Adipocyte (in vitro differentiated cells): ENCODE results near the gene CABP2.

Experiments
- DNase-seq: peaks from one replicate; pipeline ENCODE4 v3.0.0-alpha.2; 2015; ENCODE audit warnings: low read depth
- H3K27me3 ChIP-seq: replicated peaks from 2 replicates; pipeline ENCODE4 v1.7.0; 2013; ENCODE audit warnings: mild to moderate bottlenecking, low read length, moderate library complexity; ENCODE audit not compliant: control insufficient read depth, insufficient read depth
- H3K36me3 ChIP-seq: 2 replicates; pipeline ENCODE4 v1.7.0; 2013; ENCODE audit warnings: low read length, mild to moderate bottlenecking, moderate library complexity; ENCODE audit not compliant: control insufficient read depth, insufficient read depth, severe bottlenecking
- H3K4me1 ChIP-seq: 2 replicates; pipeline ENCODE4 v1.7.0; 2013; ENCODE audit warnings: mild to moderate bottlenecking, low read length, moderate library complexity; ENCODE audit not compliant: control insufficient read depth, insufficient read depth
- H3K4me3 ChIP-seq: 2 replicates; pipeline ENCODE4 v1.7.0; 2013; ENCODE audit warnings: mild to moderate bottlenecking, low read length, moderate library complexity
- H3K9ac ChIP-seq: 2 replicates; pipeline ENCODE4 v1.7.0; 2013; ENCODE audit warnings: mild to moderate bottlenecking, low read length, moderate library complexity
- H3K9me3 ChIP-seq: 2 replicates; pipeline ENCODE4 v1.7.0; 2013; ENCODE audit warnings: mild to moderate bottlenecking, low read length, moderate library complexity; ENCODE audit not compliant: control insufficient read depth

The CABP2 gene

DNA sequence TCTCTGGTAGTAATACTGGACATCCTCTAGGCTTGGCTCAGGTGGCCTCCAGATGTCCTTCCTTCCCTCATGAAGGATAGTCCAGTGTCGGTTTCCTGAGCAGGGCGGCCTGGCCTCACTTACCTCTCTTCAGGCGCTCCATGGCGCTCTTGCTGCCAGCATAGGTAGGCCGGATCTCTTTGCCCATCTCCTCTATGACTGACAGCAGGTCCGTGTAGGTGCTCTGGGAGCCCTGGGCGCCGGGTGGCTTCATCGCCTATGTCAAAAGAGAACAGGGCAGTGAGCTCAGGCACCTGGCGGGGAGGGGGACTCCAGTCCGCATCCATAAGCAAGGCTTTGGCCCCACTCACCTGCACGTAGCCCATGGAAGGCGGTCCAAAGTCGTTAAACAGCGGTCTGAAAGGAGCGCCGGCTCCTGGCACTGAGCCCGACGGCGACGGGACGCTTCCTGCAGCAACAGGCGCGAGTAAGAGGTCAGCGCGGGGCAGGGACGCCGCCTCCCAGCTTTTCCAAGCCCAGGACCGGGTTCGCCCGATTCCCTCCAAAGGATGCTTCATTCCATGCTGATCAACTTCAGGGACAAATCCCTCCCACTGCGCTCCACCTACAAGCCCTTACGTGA, 15.9 kb downstream of the CABP2 start:
- DNase-seq = no peak
- Histone ChIP-seq H3K9me3 (no peaks in the 10 kb centered on the region), H3K27me3 (peaks cover 11% of the 10 kb centered on the region), H3K4me3 (peak overlapping the region; percentile 93), H3K9ac (peak overlapping the region; percentile 90), H3K36me3 (no peaks in the 10 kb centered on the region), H3K4me1 (peaks cover 28% of the 10 kb centered on the region)

DNA sequence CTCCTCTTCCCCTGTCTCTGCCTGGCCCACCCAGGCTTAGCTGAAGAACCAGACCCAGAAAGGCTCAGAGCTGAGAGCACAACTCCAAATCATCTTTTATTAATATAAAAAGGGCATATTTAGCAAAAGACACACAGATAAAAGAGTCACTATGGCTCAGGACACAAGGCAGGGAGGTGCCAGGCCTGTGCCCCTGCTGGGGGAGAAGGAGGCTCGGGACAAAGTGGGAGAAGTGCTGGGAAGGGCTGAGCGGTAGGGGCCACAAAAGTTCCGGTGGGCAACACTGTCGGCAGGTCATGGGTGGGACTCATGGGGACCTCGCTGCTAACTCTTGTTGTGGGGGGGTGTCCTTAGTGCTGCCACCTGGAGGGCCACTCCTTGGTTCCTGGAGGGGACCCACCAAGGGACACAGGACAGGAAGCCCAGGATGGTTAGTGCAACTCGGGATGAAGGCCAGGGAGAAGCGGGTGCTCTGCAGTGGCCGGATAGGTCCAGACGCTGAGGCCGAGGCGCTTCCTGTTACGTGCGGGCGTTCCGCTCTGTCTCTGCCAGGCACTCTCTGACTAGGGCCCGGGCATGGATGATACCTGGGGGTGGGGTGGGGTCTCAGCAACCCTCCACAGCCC, 16.7 kb downstream of the CABP2 start:
- Histone ChIP-seq H3K36me3 (no peaks in the 10 kb centered on the region), H3K27me3 (peaks cover 7% of the 10 kb centered on the region), H3K9me3 (no peaks in the 10 kb centered on the region), H3K4me1 (peaks cover 28% of the 10 kb centered on the region), H3K9ac (peak overlapping the region; percentile 90), H3K4me3 (peak overlapping the region; percentile 93)
- DNase-seq = no peak

DNA sequence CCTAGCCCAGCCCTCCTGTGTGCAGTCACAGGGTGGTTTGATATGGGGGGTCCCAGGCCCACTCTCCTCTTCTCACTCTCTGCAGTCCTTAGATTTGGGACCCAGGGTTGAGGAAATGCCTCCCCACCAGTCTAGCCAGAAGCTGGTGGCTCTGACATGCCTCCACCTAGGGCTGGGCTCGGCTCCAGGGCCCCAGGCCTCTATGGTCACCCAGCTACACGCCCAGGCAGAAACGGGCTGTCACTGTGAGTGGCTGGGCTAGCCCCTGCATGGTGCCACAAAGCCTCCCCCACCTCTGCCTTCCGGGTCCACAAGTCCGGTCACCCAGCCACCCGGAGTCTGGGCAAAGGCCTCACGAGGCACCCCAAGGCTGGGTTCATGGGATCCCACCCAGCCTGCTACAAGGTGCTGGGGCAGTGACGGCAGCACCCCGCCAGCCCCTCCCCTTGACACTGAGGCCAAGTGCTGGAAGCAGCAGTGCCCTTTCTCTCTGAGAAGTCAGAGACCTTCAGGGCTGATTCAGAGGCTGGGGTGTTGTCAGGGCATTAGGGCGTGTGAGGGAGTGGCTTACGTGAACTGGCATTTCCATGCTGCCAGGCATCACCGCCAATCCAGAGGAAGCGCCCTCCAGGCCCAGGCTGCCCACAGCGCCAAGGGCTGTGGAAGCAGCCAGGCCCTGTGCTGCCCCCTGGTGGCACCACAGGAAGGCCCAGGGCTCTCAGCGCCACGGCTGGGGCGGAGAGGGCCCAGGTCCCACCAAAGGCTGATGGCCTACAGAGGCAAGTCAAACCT, 17.4 kb downstream of the CABP2 start:
- peaks cover under 1% of the 10 kb centered on the region for H3K27me3 ChIP-seq
- DNase-seq = peak; percentile 97
- no peaks in the 10 kb centered on the region for H3K9me3 ChIP-seq
- peak overlapping the region; percentile 84 for H3K4me3 ChIP-seq
- no peaks in the 10 kb centered on the region for H3K36me3 ChIP-seq
- peaks cover 31% of the 10 kb centered on the region for H3K4me1 ChIP-seq
- H3K9ac ChIP-seq = peak overlapping the region; percentile 90

DNA sequence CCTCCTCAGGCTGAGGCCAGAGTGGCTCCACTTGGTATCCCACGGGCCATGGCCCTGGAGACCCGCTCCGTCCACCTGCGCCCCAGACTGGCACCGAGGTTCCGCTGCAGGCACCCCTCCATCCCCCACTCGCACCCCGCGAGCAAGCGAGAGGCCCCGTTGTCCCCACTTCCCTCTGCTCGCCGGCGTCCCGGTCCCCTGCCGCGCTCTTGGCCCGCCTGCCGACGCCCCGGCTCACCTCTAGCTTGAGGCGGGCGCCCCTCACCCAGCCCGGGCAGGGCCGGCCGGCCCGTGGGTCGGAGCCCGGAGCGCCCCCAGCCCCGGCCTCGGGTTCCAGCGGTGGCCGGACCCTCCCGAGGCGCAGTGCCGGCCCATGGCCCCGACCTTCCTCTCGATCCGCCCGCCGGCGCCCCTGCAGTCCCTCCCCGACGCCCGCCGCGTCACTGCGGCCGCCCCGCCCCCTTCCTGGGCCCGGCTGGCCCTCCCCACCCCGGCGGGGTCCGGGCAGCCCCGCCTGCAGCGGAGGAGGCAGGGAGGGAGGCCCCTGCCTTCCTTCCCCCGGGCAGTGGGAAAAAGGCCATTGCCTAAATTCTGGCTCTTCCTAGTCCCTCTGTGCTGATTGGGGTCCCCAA, 18.2 kb downstream of the CABP2 start, which contains the start of gene PITPNM1:
Gene PITPNM1 (minus strand): TSS at position 414 of the 632 bp plus-strand sequence. CDS start 1,183 bp downstream, outside the sequence.
- Histone ChIP-seq H3K9ac (peak within 1 kb of the TSS; percentile 90), H3K9me3 (no peaks in the 10 kb centered on the region), H3K4me1 (peaks cover 31% of the 10 kb centered on the region), H3K36me3 (no peaks in the 10 kb centered on the region), H3K27me3 (no peaks in the 10 kb centered on the region), H3K4me3 (peak within 1 kb of the TSS; percentile 84)
- peak; percentile 85 for DNase-seq

DNA sequence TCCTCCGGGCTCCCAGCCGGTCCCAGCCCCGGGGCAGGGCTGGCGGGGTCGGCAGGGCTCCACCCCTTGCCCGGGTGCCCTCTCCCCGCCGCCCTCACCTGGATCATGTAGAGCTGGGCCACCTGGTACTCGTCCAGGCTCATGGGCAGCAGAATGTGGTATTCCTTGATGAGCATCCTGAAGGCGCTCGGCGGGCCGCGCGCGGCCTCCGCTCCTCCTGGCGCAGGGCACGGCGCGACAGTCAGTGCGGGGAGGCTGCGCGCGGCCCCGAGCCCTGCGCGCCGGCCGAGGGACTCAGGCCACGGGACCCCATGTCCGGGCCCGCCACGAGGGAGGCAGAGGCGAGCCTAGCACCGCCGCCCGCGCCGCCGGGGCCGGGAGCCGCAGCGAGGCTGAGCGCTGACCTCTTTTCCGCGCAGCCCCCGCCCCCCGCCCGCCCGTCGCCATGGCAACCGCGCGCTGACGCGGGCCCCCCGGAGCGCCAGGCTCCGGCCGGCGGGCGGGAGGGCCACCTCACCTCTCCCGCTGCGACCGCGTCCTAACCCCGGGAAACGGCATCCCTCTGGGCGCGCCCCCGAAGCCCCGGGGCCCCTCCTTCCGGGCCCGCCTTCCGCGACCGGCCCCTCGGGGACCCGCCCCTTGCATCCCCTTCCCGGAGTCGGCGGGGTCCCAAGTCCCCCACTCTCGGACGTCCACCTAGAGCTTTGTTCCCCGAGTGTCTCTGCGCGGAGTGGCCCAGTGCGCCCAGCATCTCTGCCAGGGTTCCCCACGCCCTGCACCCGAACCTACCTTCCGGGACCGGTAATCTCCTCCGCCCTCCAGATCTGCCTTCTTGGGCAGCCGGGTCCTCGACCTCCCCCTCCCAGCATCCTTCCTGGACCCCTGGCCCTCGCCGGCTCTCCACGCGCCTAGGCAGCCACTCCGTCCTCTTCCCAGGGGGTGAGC, 19.0 kb downstream of the CABP2 start:
- peak; percentile 69 for DNase-seq
- Histone ChIP-seq H3K36me3 (no peaks in the 10 kb centered on the region), H3K4me3 (peak overlapping the region; percentile 84), H3K27me3 (no peaks in the 10 kb centered on the region), H3K9ac (peak overlapping the region; percentile 90), H3K9me3 (no peaks in the 10 kb centered on the region), H3K4me1 (peaks cover 31% of the 10 kb centered on the region)

DNA sequence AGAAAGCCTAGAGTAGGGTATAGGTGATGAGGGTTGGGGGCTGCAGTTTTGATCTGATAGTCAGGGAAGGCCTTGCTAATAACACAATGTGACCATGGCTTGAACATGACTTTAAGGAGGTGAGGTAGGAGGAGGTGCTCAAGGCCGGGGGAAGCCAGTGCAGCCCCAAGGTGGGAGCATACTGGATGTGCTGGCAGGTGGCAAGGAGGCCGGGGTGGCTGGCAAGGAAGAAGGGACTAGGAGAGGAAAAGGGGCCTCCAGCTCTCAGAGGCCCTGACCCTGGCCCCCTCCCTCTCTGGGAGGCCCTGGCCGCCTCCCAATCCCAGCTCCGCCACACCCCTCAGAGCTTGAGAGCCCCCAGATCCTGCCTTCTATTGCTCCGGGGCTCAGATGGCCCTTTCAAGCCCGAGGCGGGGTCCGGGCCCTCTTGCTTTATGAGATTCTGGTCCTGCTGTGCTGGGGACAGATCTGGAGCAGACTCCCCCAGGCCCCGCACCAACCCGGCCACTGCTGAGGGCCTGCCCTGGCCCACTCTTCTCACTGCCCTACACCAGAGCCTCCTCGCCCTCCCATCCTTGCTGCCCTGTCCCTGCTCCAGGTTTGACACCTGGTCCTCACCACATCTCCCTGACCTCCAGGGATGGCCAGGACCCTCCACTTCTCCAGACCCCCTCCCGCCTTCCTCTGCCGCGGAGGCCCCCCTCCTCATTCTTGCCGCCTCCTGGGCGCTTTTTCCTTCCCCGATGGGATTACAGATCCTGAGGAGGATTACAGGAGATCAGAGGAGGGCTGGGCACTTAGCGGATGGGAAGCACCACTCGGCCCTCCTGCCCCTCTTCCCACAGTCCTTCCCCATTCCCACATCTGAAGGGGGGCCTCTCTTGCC, 19.9 kb downstream of the CABP2 start:
- no peak for DNase-seq
- peak overlapping the region; percentile 84 for H3K4me3 ChIP-seq
- no peak overlapping the region for H3K9ac ChIP-seq
- peaks cover 27% of the 10 kb centered on the region for H3K4me1 ChIP-seq
- H3K9me3 ChIP-seq = no peaks in the 10 kb centered on the region
- H3K27me3 ChIP-seq = no peaks in the 10 kb centered on the region
- H3K36me3 ChIP-seq = no peaks in the 10 kb centered on the region

DNA sequence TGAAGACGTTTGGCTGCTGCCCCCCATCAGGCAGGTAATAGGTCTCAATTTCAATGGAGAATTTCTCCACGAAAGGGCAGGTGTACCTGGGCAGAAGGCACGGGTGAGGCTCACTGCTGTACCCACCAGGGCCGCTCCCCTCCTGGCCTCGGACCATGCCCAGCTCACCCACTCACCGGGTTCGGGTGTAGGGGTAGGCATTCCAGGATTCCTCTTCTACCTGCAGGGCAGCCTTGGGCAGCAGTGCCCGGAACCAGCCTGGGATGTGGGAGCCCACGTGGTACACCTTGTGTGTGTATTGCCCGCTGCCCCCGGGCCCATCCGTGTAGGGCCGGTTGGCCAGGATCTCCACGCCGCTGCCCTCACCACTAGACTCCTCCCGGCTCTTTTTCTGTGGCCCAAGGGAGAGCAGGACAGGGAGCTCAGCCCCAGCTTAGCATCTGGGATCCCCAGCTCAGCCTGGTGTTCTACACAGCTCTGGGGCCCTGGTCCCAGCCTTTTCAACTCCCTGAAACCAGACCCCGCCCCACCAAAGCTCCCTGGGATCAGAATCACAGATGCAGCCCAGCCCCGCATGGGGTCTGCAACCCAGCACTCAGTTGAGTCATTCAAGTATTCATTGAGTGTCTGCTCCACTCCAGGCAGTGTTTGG, 20.8 kb downstream of the CABP2 start:
- no peaks in the 10 kb centered on the region for H3K9me3 ChIP-seq
- no peaks in the 10 kb centered on the region for H3K36me3 ChIP-seq
- peaks cover 24% of the 10 kb centered on the region for H3K4me1 ChIP-seq
- no peak for DNase-seq
- no peaks in the 10 kb centered on the region for H3K27me3 ChIP-seq
- no peak overlapping the region for H3K4me3 ChIP-seq
- no peak overlapping the region for H3K9ac ChIP-seq

DNA sequence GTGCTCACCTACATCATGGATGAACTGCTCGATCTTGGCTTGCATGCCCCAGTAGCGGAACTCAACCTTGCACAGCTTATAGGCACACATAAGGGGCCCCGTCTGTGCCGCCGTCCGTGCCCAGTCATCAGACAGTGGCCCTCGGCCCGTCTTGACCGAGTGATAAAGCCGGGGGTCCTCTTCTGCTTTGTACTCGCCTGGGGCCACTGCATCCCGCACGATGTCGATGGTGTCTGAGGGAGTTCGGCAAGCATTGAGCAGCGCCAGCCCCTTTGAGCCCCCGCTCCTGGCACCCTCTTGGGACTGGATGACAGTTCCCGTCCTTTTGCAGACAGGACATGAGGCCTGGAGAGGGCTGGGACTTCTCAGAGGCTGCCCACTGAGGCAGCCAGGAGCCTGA, 21.4 kb downstream of the CABP2 start:
- Histone ChIP-seq H3K27me3 (no peaks in the 10 kb centered on the region), H3K4me3 (no peak overlapping the region), H3K36me3 (no peaks in the 10 kb centered on the region), H3K9me3 (no peaks in the 10 kb centered on the region), H3K4me1 (peaks cover 18% of the 10 kb centered on the region), H3K9ac (no peak overlapping the region)
- DNase-seq = no peak

DNA sequence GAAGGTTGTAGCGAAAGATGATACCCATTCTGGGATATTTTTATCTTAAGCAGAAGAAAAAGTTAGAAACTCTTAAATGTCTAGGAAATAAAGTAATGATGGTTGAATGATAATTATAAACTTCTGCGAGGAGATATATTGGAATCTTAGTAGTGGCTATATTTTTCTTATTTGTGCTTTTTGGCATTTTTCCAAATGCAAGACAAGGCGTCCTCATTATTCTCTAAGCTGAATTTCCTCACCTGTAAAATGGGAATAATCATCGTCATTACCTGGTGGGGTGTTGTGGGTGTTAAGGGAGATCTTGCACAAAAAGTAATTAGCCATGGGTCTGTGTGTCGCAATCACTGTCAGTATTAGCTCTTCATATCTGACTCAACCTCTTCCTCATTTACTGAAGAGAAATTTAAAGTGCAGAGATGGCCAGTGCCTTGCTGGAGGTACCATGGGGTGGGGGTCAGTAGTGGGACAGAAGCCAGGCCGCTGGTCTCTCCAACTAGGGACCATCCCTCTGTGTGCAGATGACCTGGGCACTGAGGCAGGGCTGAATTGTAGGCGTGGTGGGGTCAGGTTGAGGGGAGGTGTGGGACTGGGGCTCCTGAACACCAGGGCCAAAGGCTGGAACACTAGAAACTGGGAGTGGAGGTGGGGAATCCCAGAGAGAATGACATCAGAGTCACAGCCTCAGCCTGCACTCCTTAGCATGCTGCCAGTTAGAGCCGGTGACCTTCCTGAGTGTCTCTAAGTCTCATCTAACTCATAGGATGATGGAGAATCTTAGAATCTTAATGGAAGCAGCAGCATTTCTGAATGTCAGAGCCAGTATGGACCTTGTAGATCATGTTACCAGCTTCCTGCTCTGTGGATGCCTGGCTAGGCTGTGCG, 22.2 kb downstream of the CABP2 start:
- H3K27me3 ChIP-seq = no peaks in the 10 kb centered on the region
- no peaks in the 10 kb centered on the region for H3K36me3 ChIP-seq
- no peak overlapping the region for H3K4me3 ChIP-seq

More for the DNA sequence above, 22.2 kb downstream of the CABP2 start:
- DNase-seq = peak; percentile 15
- H3K9ac ChIP-seq = no peak overlapping the region
- H3K9me3 ChIP-seq = no peaks in the 10 kb centered on the region
- H3K4me1 ChIP-seq = peaks cover 14% of the 10 kb centered on the region
